Suprapubic skin (tissue), 4 donors: ENCODE measurements around the gene DYNLT1.

Experiments used
- CTCF ChIP-seq, 2 donors: fragments of 200-600 bp in 1 of 2; fragments of 450-650 bp in 1 of 2; sonication (generic) in 1 of 2; IDR thresholded peaks; one replicate each; pipeline ENCODE4 v1.5.1; 2016 to 2019; ENCODE audit warnings: antibody characterized with exemption in 2 of 2, mild to moderate bottlenecking in 1 of 2, moderate library complexity in 1 of 2
- EP300 ChIP-seq: sonication (generic); formaldehyde crosslinking; IDR thresholded peaks from one replicate; pipeline ENCODE4 v1.6.1; 2017; ENCODE audit warnings: antibody characterized with exemption
- POLR2A ChIP-seq, 2 donors: fragments of 450-650 bp; IDR thresholded peaks; one replicate each; pipeline ENCODE4 v1.6.1; 2017; ENCODE audit warnings: antibody characterized with exemption in 2 of 2, mild to moderate bottlenecking in 2 of 2, moderate library complexity in 2 of 2
- POLR2AphosphoS5 ChIP-seq, 3 donors: sonication (generic); formaldehyde crosslinking; IDR thresholded peaks; one replicate each; pipeline ENCODE4 v1.6.1; 2017; ENCODE audit warnings: antibody characterized with exemption in 3 of 3

GRCh38 chr6:158636778-158637177 is 7.8 kb downstream of the DYNLT1 start:
- no peak for TF ChIP-seq CTCF (IDR thresholded peaks at IDR 0.05)
- TF ChIP-seq EP300, result no peak
- no peak for TF ChIP-seq POLR2AphosphoS5 (IDR thresholded peaks at IDR 0.05)
- TF ChIP-seq POLR2A (IDR thresholded peaks at IDR 0.05), result no peak
